HPDE6-E6E7 (cell line): Measurements from ENCODE around the gene BDH1.
"Not testable (repeated sequence)": the region's sequence is repeated elsewhere in the genome, so short reads cannot be mapped to it uniquely, and the experiment has no call there.

Source experiments
- DNase-seq: peaks from one replicate; pipeline ENCODE4 v3.0.0; 2011; ENCODE audit warnings: missing footprints; ENCODE audit errors: extremely low spot score

The BDH1 gene

DNA sequence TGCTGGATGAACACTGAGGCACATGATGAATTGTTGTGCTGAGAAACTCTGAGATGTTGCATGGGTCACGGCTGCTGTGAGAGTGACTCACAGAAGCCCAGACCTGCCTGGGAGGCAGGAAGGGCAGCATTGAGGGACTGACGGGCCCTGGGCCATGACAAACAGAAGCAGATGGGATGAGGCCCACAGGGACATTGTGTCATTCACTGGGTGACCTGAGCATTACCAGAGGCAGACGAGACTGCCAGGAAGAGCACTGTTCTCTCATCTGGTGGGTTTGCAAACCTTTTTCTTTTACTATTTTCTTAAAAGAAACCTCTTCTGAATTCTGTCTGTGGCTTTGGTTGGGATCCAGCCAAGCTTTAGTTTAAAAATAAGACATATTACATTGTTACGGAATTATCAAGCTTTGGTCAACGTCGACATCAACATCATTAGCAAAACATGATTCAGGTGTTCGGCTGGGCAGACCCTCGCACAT lies 67.8 kb downstream of the BDH1 start:
- peak; percentile 89 for DNase-seq

- DNase-seq = no peak
Observed at GRCh38 chr3:197486861-197487260, 68.9 kb downstream of the BDH1 start.

GRCh38 chr3:197485143-197485542 lies 70.6 kb downstream of the BDH1 start:
- DNase-seq = no peak

- no peak for DNase-seq
Observed at GRCh38 chr3:197484204-197484901, 71.4 kb downstream of the BDH1 start.

DNA sequence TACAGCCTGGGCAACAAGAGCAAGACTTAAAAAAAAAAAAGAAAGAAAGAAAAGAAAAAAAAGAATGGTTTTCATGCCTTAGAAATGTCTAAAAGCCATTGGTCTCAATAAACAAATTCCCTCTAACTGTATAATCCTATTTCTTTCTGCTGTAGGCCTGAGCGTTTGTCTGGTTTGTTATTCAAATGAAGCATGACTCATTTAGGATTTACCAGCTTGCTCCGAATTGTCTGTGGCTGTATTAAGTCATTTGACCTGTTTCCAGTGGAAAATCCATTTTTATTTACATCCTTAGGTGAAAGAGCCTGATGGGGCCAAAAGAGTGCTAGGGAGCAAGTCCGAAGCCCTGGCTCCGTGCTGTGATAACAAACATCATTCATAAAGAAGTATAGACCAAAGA lies 73.8 kb downstream of the BDH1 start:
- peak; percentile 56 for DNase-seq

GRCh38 chr3:197480320-197480719 lies 75.4 kb downstream of the BDH1 start:
- no peak for DNase-seq

GRCh38 chr3:197478746-197479668 lies 76.8 kb downstream of the BDH1 start:
- no peak for DNase-seq

DNA sequence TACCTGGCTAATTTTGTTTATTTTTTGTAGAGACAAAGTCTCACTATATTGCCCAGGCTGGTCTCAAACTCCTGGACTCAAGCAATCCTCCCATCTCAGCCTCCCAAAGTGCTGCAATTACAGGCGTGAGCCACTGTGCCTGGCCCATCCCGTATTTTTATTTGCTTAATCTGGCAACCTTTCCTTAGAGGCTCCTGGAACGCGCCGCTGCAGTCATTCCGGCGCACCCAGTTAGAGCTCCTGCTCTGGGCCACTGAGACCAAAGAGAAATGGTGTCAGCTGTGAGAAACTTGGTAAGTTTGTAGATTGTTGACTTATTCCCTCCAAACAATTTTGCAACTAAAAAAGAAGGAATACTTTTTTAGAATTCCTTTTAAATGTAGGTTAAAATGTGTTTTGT lies 78.0 kb downstream of the BDH1 start:
- DNase-seq = not testable (repeated sequence)

- DNase-seq = no peak
Observed at GRCh38 chr3:197475997-197476525, 79.7 kb downstream of the BDH1 start.

- DNase-seq = no peak
Observed at GRCh38 chr3:197475514-197475913, 80.3 kb downstream of the BDH1 start.

DNA sequence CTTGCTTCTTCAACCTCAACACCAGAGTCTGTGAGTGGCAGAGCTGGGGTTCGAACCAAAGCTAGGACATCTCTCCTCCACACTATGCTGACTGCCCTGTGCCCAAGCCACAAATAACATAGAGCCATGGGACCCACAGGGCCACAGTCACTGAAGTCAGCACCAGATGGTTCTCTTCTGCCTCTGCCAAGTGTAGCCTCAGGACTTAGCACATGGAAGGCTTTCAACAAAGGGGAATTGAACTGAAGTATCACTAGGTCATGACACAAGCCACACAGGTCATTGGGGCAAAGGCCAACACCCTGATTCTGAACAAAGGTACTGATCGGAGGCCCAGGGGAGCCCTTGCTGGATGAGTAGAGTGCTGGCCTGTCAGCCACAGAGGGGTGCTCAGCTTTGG lies 83.6 kb downstream of the BDH1 start:
- no peak for DNase-seq

DNA sequence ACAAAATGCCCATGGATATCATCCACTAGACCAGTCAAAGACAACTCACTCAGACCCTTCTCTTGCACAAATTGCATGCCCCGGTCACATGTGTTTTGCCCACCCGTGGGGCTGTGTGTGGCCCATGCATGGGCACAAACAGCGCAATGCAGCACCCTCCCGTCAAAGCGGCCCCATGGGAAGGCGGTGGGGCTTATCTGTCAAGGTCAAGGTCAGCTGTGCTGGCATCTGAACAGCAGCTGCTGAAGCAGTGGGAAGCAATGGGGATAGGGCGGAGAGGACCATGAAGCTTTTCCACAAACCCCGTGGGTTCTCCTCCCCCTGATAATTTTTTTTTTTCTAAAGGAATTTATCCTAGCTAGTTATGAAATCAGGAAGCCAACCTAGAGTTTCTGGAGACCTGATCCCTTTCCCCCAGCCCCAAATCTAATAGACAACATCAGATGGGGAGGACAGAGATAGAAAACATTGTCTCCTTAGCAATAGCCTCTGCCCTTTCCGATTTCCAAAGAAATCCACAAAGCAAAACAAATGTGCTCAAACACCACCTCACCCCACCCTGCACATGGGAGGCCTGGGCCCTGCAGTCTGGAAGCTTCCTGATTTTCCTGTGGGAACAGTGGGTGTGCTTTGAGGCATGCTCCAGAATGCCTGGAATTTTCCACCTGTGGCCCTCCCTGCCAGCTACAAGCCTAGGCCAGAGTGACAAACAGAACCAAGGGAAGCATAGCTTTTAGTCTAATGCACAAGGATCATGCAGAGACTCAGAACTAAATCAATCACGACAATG lies 84.4 kb downstream of the BDH1 start:
- no peak for DNase-seq

- DNase-seq = no peak
Observed at GRCh38 chr3:197468866-197469382, 86.8 kb downstream of the BDH1 start.

DNA sequence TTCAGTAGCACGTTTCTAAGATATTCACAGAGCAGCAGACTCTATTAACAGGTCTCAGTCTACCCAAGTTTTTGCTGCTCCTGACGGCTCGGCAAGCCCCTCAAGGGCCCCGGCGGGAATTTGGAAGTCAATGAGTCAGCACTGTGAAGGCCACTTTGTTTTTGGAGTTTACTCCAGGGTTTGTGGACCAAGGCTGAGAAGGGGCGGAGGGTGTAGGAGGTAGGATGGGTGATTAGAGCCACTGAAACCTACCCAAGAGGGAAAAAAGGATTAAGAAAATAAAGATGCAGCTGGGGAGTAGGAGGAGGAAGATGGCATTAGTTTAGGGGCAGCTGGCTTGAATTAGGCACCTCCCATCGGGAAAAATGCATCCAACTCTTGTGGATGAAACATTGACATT lies 87.6 kb downstream of the BDH1 start:
- DNase-seq = no peak

GRCh38 chr3:197466586-197467399 lies 89.0 kb downstream of the BDH1 start:
- DNase-seq = peak; percentile 33

GRCh38 chr3:197465996-197466549 lies 89.7 kb downstream of the BDH1 start:
- DNase-seq = no peak

DNA sequence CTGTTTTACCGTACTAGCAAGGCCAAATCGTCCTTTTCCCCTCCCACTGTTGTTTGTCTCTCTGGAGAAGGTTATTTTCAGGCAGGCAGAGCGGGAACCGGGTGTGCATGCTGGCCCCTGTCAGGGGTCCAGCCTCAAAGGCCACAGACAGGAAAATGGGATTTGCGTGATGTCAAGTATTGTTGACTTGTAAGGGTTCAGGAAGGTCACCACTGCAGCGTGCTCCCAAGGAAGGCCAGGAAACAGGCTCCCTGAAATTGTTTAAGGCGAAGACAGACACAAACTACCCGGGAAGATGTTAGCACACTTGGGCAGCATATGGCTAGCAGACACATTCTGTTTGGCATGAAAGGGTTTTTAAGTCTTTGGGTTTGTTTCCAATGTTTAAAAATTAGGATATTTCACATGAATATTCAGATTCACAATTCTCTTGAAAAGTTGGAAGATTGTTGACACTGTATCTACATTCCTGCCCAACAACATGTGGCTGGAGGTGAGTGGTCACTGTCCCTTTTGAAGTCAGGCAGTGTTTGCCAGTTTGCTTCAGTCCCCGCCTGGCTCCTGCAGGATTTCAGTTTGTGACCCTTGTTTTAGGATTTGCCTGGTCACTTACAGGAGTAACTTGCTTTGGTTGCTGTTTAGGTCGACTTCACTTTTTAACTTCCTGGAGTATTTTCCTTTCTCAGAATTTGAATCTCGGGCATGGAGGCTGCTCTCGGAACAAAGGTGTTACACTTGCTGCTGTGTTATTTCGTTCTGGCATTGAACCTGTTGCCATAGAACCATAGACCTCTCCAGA lies 90.4 kb downstream of the BDH1 start:
- DNase-seq = no peak

GRCh38 chr3:197464794-197465193 lies 91.0 kb downstream of the BDH1 start:
- no peak for DNase-seq

GRCh38 chr3:197463279-197463678 lies 92.5 kb downstream of the BDH1 start:
- DNase-seq = no peak

DNA sequence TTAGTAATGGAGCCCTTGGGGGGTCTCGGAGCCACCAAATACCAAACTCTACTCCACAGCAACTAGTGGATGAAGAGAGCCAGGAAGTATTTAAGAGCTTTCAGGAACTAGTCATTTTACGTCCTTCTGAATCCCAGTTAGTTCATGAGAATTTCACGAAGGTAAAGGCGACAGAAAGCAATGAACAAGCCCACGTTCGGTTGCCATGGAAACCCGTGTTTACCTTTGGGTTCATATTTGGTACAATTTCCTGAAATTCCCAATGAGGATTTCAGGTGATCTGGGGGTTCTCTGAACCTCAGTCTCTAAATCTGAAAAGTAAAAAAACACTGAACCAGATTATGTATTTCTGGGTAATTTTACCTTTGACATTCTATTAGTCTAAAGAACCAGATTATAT lies 93.0 kb downstream of the BDH1 start:
- no peak for DNase-seq
